NCI-H1436 (cell line): ENCODE measurements around the gene CNNM3.

Source experiments
- DNase-seq: peaks from one replicate; lab custom pipeline; 2025; lab: John Stamatoyannopoulos, UW

CNNM3 gene

DNA sequence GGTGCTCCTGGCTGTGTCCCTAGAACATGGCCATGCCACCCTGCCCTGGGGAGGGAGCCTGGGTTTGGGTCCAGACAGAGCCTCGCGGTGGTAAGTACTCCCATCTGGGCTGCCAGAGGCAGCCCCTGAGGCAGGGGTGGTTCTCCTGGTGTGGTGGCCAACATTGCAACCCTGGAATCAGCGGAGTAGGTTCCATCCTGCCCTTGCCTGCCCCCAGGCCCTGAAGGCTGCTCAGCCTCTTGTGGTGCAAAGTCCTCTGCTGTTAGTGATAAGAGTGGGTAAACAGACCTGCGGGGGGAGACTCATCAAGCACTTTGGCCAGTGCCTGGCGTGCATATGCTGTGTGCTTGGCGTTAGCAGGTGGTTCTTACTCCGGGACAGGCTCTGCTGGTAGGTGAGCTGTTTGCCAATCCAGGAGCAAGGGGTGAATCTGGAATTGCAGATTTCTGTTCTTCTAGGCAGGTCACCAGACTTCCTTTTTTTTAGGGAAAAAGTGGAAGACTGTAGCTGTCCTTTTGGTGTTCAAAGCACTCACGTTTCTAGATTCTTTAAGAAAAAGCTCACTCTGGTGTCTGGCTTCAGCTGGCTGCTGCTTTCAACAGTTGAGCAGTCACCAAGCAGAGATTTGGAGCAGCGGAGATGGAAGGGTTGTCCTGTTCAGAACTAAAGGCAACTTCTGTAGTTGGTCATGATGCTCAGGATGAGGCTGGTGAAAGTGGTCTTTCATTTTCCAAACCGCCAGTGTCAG is 3.2 kb downstream of the CNNM3 start:
- DNase-seq, result no peak

DNA sequence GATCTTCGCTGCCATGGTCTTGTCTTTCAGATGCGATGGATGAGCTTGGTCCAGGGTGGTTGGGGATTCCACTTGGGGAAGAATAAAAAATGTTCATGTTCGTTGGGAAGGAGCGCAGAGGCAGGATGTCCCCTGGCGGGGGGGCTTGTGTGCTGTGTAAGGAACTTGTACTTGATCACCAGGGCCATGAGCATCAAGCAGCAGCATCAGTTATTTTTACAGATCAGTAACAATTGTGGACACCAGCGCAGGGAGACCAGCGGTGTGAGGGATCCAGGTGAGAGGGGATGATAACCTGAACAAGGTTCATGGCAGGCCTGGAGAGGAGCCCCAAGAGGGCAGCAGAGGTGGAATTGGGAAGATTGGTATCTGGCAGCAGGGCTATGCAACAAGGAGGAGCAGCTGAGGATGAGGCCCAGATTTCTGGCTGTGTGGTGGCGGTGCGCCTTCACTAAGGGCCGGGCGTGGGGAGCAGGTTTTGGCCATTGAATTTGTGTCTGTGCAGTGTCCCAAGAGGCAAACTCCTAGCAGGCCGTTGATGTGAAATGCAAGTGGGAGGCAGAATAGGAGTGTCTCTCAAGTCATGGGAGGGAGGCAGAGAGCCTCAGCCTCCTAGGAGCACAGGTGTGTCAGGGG is 3.9 kb downstream of the CNNM3 start:
- DNase-seq, result no peak

DNA sequence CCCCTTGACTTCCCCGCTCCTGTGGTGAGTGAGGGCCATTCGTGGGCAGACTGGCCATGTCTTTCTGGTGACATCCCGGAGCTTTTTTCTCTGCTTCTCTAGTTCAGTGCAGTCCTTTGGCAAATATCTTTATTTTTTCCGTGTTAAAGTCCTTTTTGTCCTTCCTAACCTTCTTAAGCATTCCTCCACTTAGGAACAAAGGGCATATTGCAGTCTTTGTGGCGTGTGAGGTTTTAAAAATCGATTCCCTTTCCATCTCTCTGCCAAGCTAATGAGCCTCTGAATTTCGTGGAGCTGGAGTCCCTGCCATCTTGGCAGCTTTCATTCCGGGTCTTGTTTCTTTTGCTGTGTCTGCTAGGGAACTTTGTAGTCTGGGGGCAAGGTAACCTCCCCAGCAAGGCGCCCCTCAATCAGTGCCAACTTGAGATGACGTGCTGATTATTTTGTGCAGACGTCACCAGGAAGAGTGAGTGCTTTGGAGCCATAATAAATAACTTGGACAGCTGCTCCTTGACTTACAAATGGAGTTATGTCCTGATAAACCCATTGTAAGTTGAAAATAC is 5.1 kb downstream of the CNNM3 start:
- no peak for DNase-seq

DNA sequence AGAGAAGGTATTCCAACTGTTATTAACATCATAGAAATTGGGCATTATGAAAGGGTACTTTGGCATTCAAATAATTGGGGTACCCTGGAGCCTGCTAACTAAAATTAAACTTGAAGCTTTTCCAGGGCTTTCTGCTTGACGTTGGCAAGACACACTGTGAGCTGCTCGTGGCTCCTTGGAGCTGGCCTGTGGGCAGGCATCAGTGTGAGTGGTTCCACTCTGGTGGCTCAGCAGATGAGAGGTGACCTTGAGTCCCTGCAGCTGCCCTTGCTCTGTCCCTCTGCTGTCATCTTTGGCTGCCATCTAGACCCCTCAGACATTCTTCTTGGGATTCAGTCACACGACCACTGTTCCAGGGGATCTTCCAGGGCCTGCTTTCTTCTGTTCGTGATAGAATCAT is 6.7 kb downstream of the CNNM3 start:
- DNase-seq, result no peak

DNA sequence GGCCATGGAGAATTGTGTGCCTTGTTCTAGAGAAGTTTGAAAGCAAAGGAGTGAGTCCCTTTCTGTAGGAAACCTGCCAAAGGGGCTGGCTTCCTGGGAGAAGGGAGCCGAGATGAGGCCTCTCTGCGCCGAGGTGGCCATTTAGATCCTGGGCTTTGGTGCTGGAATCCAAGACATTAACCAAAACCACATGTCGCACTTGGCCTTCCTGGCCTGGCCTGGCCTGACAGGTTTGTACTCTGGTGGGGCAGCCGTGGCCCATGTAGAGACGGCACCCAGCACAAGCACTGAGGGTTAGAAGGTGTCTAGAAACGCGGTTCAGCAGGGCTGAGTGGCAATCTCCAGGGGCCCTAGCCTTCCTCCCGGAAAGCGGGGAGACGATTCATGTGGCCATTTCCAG is 7.1 kb downstream of the CNNM3 start:
- DNase-seq, result no peak

DNA sequence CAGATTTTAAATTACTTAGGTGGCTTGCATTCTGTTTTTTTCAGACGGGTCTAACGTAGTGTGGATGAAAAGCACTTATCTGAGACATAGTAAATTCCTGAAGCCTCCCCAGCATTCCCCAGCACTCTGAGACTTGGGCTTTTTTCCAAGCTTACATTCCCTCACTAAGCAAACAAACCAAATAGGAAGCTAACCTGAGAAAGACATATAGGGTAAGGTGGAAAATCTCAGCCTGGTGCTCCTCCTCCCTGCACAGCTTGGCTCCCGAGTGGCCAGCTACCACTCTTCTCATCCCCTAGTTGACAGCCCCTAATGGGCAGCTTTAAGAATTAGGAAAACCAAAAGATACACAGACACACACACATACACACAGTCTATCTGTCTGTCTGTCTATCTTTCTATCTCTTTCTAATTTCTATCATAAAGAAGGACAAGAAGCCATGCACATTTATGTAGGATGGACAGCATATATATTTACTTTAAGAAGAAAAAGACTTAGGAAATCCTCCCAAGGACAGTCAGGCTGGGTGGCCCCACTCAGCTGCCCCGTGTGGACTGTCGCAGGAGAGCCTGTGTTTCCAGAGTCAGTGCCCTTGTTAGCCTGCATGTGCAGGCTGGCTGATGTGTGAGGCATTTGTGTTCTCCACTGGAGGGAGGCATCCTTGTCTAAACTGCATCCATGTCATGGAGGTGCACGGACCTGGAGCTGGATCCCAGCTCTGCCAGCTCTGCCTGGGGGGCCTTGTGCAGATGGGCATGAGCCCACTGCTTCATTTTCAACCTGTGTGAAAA is 8.2 kb downstream of the CNNM3 start:
- no peak for DNase-seq

DNA sequence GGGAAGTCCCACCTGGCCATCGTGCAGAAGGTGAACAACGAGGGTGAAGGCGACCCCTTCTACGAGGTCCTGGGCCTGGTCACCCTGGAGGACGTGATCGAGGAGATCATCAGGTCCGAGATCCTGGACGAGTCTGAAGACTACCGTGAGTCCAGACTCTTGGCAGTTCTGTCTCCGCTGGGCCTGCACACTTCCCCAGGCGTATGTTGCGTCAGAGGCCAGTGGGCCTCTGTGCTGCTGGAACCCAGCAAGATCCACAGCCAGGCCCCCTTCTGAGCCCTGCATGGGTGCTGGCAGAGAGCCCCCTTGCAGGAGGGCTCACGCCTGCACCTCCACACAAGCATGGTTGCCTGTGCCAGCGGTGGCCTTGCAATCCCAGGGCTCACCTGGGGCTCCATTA is 9.0 kb downstream of the CNNM3 start:
- no peak for DNase-seq

DNA sequence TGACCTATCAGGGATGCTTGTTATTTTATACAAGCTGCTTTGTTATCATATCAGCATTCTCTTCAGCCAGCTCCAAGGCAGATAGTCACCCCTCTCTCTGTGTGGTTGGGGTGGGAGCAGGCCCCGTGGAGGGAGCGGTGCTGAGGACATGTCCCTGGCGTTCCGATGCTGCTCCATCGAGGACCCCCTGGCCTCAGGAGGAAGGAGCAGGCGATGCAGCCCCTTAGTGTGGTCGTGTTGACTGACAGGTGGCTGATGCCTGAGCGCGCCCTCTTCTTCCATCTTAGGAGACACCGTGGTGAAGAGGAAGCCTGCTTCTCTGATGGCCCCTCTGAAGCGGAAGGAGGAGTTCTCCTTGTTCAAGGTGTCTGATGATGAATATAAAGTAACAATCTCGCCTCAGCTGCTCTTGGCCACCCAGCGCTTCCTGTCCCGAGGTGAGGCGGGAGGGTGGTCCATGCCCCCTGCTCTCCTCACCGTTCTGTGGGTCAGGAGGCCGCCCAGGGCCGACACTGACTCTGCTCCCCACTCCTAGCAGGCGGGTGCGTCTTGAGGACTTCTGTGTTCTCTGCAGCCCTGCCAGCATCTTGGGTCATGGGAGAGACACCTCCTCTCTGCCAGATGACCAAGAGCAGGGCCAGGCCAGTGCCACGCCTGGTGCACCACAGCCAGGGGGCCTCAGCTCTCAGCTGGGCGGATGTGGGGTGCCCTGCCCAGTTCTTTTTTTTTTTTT is 10.6 kb downstream of the CNNM3 start:
- DNase-seq, result no peak

DNA sequence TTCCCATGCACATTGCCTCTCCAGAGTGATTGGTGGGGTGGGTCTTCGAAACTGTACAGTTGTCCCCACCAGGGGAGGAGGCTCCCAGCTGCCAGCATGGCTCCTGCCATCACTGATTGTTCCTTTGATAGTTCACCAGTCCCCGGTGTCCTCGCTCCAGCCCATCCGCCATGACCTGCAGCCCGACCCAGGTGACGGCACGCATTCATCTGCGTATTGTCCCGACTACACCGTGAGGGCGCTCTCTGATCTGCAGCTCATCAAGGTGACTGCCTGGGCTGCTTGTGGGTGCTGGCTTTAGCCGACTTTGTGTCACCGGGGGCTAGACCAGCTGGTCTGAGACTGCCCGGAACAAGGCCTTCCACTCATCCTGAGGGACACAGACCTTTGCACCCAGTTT is 12.4 kb downstream of the CNNM3 start:
- DNase-seq, result no peak

DNA sequence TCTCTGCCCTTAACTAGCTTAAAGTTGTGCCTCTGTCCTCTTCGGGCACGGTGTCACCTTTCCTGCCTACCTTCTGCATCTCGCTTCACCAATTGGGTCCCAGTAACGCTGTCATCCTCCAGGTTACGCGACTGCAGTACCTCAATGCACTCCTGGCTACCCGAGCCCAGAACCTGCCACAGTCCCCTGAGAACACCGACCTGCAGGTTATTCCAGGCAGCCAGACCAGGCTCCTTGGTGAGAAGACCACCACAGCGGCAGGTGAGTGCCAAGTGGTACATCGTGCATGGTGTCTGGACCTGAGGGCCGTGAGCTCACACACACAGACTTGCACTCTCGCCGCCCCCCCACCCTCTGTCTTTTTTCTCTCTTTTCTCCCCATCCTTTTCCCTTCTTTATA is 12.8 kb downstream of the CNNM3 start:
- DNase-seq, result no peak

DNA sequence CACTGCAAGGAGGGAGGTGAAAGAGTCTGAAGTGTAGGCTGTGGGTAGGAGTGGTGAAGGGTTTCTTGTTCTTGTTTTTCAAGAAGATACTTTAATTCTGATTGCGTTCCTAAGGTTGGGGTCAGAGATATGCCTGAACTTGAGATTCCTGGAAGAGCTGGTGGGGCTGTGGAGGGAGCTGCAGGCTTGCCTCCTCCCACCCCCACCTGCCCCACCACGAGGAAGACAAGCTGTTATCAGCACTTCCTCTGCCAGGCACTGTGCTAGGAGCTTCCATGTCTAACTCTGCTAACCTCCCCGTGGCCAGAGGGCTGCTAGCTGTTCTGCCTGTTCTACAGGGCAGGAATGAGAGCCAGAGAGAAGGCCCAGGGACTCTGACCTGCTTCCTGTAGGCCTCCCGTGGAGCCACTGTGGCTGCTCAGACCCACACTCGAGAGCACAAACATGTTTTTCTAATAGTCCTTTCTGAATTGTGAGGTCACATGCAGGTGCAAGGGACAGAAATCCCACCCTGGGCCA is 14.0 kb downstream of the CNNM3 start:
- no peak for DNase-seq

DNA sequence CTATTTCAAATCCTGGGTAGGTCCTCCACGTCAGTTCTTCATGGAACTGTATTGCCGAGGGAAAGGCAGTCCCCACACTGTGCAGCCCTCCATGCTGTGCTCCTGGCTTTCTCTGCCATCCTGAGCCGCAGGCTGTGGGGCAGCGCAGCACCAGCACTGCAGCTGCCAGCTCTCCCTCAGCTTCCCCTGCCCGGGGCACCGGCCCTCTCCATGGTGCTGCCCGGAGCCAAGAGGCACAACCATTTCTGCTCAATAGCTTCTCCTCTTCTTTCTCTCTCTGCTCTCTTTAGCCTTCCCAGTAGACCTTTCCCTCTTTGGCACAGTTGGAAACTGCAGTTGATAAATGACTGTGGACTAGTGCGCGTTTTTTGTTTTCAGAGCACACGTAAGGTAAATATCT is 15.6 kb downstream of the CNNM3 start:
- DNase-seq, result no peak

DNA sequence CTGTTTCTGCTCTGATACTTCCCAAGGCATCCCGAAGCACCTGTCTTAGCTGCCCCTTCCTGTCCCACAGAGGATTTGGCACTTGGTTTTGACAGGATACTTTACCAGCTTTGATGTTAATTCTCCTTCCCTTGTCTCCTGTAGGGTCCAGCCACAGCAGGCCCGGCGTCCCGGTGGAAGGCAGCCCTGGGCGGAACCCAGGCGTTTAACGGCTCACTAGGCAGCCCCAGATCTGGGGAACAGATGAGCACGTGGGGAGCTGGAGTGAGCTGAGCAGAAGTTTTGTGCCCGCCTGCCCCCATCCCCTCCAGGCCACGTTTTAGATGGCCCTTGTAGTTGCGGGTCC is 16.3 kb downstream of the CNNM3 start:
- DNase-seq, result no peak

DNA sequence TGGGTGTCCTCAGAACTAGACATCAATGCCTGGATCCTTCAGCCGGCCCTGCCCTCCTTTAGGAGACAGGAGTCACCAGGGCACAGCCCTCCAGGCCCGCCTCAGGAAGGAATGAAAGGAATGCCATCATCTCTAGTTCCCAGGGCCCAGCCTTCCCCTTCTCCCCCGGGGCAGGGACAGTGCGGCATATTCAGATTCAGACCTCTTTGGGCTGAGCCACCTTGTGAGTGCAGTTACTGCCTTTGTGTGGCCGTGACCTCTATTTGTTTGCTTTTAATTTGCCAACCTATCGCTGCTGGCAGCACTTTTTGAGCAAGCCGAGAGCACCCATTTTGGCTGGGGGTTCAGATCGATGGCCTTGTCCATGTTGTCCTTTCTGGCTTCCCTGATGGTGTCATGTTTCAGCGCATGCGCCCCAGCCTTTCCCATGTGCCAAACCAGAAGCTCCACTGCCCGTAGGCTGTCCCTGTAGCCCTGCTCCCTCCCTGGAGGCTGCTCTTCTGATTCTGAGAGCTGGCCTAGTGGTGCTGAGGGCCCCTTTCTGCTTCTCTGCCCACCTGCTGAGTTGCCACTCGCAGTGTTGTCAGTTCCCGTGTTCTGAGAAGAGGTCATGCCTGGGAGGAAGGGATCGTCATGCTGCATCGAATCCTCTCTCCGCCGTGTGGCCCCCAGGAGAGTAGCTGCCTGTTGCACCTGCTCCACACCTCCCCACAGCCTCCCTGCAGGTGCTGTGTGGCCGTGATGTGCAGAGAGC is 16.9 kb downstream of the CNNM3 start:
- peak; percentile 88 for DNase-seq

DNA sequence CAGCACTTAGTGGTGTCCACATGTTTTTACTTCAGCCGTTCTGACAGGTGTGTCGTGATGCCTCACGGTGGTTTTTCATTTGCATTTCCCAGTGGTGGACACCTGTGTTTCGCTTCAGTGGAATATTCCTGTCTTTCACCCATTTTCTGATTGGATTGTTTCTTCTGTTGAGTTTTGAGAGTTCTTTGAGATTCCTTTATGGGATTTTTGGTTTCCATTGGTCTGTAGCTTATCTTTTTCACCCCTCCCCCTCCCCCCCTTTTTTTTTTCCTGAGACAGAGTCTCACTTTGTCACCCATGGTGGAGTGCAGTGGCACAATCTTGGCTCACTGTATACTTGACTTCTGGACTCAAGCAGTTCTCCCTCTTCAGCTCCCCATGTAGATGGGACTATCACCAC is 19.8 kb downstream of the CNNM3 start:
- no peak for DNase-seq

DNA sequence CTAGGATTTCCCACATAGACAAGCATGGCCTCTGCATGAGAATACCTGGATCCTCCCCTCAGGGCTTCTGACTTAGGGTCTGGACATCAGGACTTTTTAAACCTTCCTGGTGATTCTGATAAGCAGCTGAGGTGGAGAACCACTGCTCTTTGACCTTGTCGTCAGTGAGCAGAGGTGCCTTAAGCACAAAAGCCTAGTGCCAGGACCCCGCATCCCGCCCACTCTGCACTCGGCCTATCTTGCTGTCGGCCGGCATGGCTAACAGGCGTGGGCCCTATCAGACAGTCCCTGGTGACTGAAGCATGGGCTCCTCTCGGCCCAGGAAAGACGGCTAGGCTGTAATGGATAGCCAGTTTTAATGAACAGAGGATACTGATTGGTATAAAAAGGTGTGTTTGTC is 21.5 kb downstream of the CNNM3 start:
- DNase-seq, result no peak

DNA sequence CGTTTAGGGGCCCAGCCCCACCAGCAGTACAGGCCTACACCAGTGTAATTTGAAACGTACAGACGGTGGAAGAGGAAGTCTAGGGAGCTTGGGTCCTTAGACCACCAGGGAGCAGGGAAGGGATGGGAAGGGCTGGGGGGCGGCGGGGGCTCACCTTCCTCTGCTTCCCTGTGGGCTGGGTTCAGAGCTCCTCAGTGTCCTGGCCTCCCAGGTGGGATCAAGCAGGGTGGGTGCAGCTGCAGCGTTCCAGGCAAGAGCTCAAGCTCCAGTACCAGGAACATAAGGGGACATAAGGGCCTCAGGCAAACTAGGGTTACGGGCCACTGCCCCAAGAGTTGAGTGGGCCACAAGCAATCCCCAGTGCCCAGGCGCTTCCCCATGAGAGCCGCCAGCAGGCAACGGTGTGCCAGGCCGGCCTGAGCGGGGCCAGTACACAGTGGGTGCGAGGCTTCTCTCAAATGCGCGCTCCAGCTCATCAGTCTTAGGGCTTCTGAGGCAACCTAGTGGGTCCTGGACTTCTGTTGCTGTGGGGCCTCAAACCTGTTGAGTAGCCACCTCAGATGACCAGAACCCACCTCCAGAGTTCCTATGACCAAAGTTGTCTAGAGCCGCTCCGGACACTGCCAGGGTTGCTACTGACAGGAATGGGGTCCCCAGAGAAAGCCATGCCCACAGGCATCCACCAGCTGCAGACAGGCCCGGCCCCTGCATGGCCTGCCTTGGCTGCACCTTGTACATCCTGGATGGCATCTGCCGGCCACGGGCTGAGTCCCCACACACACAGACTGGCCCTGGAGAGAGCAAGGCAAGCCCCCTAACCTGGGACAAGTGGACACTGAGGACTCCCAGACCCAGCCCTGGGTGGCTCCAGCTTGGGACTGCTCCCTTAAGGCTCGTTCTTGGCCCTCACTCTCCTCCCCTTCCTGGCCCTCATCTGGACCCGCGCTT is 22.6 kb downstream of the CNNM3 start:
- DNase-seq, result no peak

DNA sequence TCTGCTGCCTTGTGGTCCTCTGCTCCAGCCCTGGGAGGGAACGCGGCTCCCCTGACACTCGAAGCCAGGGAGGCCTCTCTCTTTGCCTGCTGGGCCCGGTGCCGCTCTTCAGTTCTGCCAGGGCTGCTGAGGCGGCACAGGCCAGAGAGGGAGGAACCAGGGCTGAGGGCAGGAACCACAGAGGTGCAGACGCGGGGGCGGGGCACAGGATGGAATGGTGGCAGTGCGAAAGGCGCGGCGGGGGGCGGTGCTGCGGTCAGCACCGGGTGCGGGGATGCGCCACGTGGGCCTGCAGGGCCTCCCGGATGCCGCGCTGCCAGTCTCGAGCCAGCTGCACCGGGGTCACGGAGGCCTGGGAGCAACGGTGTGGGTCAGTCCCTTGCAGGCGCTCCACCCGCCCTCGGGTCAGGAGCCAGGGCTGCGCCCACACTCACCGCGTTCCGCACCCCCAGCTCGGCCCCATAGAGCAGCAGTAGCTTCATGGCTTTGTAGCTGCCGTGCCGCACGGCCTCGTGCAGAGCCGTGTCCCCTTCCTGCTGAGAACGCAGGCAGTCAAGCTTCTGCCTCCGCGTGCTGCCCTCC is 23.3 kb downstream of the CNNM3 start:
- no peak for DNase-seq
